CD14-positive monocyte (primary cell): Measurements from ENCODE around the gene TNFRSF18. TPM values are rescaled to one million over a fixed set of nuclear protein-coding genes. Genes with fewer than 3 reads are reported as not detected.

Experiments
- DNase-seq, 3 donors: peaks; one replicate each; pipeline ENCODE4 v3.0.0-alpha.2; 2011 to 2022
- H2AFZ ChIP-seq: 2 replicates; pipeline ENCODE4 v1.6.0; 2012; ENCODE audit warnings: mild to moderate bottlenecking, low read depth, low read length, inconsistent platforms; ENCODE audit not compliant: insufficient read depth, poor library complexity, severe bottlenecking
- H3K27ac ChIP-seq, 2 donors: 1 replicate in 1 of 2; 2 replicates in 1 of 2; pipeline ENCODE4 v1.5.1; 2012 to 2013; ENCODE audit warnings: low read length in 2 of 2, control low read depth in 1 of 2, inconsistent platforms in 1 of 2, low read depth in 1 of 2, mild to moderate bottlenecking in 1 of 2
- H3K27me3 ChIP-seq, 2 donors: one replicate each; pipeline versions ENCODE4 v1.6.0 to v1.6.1; 2011 to 2013; ENCODE audit warnings: low read length in 2 of 2; ENCODE audit not compliant: control insufficient read depth in 2 of 2, insufficient read depth in 2 of 2
- H3K36me3 ChIP-seq, 2 donors: replicated peaks in 1 of 2; 1 replicate in 1 of 2; 2 replicates in 1 of 2; pipeline versions ENCODE4 v1.5.1 to v1.6.1; 2012 to 2013; ENCODE audit warnings: low read length in 2 of 2, control low read depth in 1 of 2, inconsistent platforms in 1 of 2, mild to moderate bottlenecking in 1 of 2; ENCODE audit not compliant: insufficient read depth in 2 of 2, control insufficient read depth in 1 of 2
- H3K4me1 ChIP-seq, 2 donors: 1 replicate in 1 of 2; 2 replicates in 1 of 2; pipeline versions ENCODE4 v1.5.1 to v1.6.1; 2012 to 2013; ENCODE audit warnings: low read length in 2 of 2, control low read depth in 1 of 2, inconsistent platforms in 1 of 2, mild to moderate bottlenecking in 1 of 2, moderate library complexity in 1 of 2; ENCODE audit not compliant: insufficient read depth in 2 of 2, control insufficient read depth in 1 of 2
- H3K4me2 ChIP-seq: replicated peaks from 2 replicates; pipeline ENCODE3; 2012; ENCODE audit warnings: low read length, moderate library complexity, mild to moderate bottlenecking; ENCODE audit not compliant: poor library complexity, severe bottlenecking; ENCODE audit errors: extremely low read depth
- H3K4me3 ChIP-seq, 3 experiments: fragments of 200-600 bp in 1 of 3; sonication (generic) in 1 of 3; replicated peaks in 1 of 3; 1 replicate in 2 of 3; 2 replicates in 1 of 3; pipeline ENCODE4 v1.5.1; 2011 to 2013; ENCODE audit warnings: low read length in 3 of 3, mild to moderate bottlenecking in 3 of 3, control low read depth in 2 of 3, low read depth in 2 of 3, inconsistent platforms in 1 of 3, moderate library complexity in 1 of 3
- H3K79me2 ChIP-seq: 2 replicates; pipeline ENCODE4 v1.6.0; 2012; ENCODE audit warnings: mild to moderate bottlenecking, control low read depth, inconsistent platforms, low read length, moderate library complexity; ENCODE audit not compliant: insufficient read depth
- H3K9ac ChIP-seq: 2 replicates; pipeline ENCODE4 v1.6.0; 2017; ENCODE audit warnings: low read length, mild to moderate bottlenecking; ENCODE audit not compliant: insufficient read depth, poor library complexity, severe bottlenecking
- H3K9me3 ChIP-seq, 2 donors: replicated peaks in 1 of 2; 1 replicate in 1 of 2; 2 replicates in 1 of 2; pipeline versions ENCODE4 v1.5.1 to v1.6.1; 2012 to 2013; ENCODE audit warnings: low read length in 2 of 2, control low read depth in 1 of 2; ENCODE audit not compliant: control insufficient read depth in 1 of 2, insufficient read depth in 1 of 2
- H4K20me1 ChIP-seq: 2 replicates; pipeline ENCODE4 v1.6.0; 2012; ENCODE audit warnings: mild to moderate bottlenecking, low read length, control low read depth, moderate library complexity; ENCODE audit not compliant: insufficient read depth
- H3K27ac Mint-ChIP-seq, 7 donors: one replicate each; pipeline ENCODE4 v1.8.0; 2020; ENCODE audit warnings: mild to moderate bottlenecking in 7 of 7, mixed read lengths in 7 of 7, moderate library complexity in 6 of 7, inconsistent platforms in 2 of 7
- H3K27me3 Mint-ChIP-seq, 3 donors: one replicate each; pipeline ENCODE4 v1.8.0; 2021 to 2022; ENCODE audit warnings: low read depth in 3 of 3, mild to moderate bottlenecking in 3 of 3, mixed read lengths in 3 of 3, moderate library complexity in 3 of 3, inconsistent platforms in 1 of 3
- H3K36me3 Mint-ChIP-seq, 2 donors: one replicate each; pipeline ENCODE4 v1.8.0; 2020; ENCODE audit warnings: mixed read lengths in 2 of 2, inconsistent platforms in 1 of 2, mild to moderate bottlenecking in 1 of 2
- H3K4me1 Mint-ChIP-seq: one replicate; pipeline ENCODE4 v1.8.0; 2020; ENCODE audit warnings: mild to moderate bottlenecking, mixed read lengths
- H3K4me3 Mint-ChIP-seq, 2 donors: one replicate each; pipeline ENCODE4 v1.8.0; 2020; ENCODE audit warnings: mild to moderate bottlenecking in 2 of 2, mixed read lengths in 2 of 2, moderate library complexity in 1 of 2
- H3K9me3 Mint-ChIP-seq, 7 donors: one replicate each; pipeline ENCODE4 v1.8.0; 2020 to 2022; ENCODE audit warnings: mixed read lengths in 7 of 7, mild to moderate bottlenecking in 6 of 7, moderate library complexity in 6 of 7, inconsistent platforms in 2 of 7
- CTCF ChIP-seq: fragments of 200-600 bp; IDR thresholded peaks from one replicate; pipeline ENCODE4 v1.8.0; 2022; ENCODE audit warnings: antibody characterized with exemption, mild to moderate bottlenecking
- whole genome bisulfite sequencing: methylation state at CpG from one replicate; pipeline ENCODE4 v1.1.5; 2013; ENCODE audit warnings: missing lambda C conversion rate; ENCODE audit not compliant: insufficient coverage; 5-methylcytosine and 5-hydroxymethylcytosine counted together
- intact Hi-C, 2 donors: fragments of 100-400 bp; cut with micrococcal nuclease; formaldehyde crosslinking; loops; one replicate each; pipeline versions ENCODE4 v1.15.0 to v1.15.1; 2023
- polyA plus RNA-seq, 3 donors: library from polyadenylated mRNA; depleted of rRNA in 1 of 3; unstranded in 2 of 3; stranded (reverse) in 1 of 3; fragments of 300-500 nt in 2 of 3; fragments of >200 nt in 1 of 3; fragmentation: Illumina TruSeq in 2 of 3; gene quantifications; 1 replicate in 2 of 3; 2 replicates in 1 of 3; pipeline ENCODE4 v1.2.3, GENCODE V29; 2012 to 2021

Gene TNFRSF18
- polyA plus RNA-seq, 3 donors: not detected

GRCh38 chr1:1225913-1226312 is 19.5 kb upstream of the TNFRSF18 start:
- no peaks in the 10 kb centered on the region for H3K27me3 Mint-ChIP-seq
- peaks cover 15% of the 10 kb centered on the region for H3K4me1 Mint-ChIP-seq
- H3K4me1 ChIP-seq: peaks cover 12 to 14% of the 10 kb centered on the region in 2 donors
- no peak for DNase-seq
- no peak overlapping the region for H2AFZ ChIP-seq
- H3K9me3 ChIP-seq: no peaks in the 10 kb centered on the region
- peaks cover 93% of the 10 kb centered on the region for H4K20me1 ChIP-seq
- intact Hi-C loops: no loop called here
- H3K4me2 ChIP-seq: no peak overlapping the region
- H3K36me3 ChIP-seq: peaks cover 73 to 87% of the 10 kb centered on the region in 2 donors
- no peak overlapping the region for H3K9ac ChIP-seq
- H3K9me3 Mint-ChIP-seq: peaks cover 0 to 2% (median 0%) of the 10 kb centered on the region in 7 donors
- peak overlapping the region in 2 of 7 donors; percentile 10 to 71 for H3K27ac Mint-ChIP-seq
- TF ChIP-seq CTCF: no peak
- no peaks in the 10 kb centered on the region for H3K27me3 ChIP-seq
- no peak overlapping the region for H3K27ac ChIP-seq
- 90% methylated on average over 18 of the region's 18 CpGs for WGBS
- no peak overlapping the region for H3K4me3 ChIP-seq
- peaks cover 65% of the 10 kb centered on the region for H3K79me2 ChIP-seq
- peaks cover 50 to 78% of the 10 kb centered on the region in 2 donors for H3K36me3 Mint-ChIP-seq
- H3K4me3 Mint-ChIP-seq: no peak overlapping the region

GRCh38 chr1:1225238-1225845 is 18.9 kb upstream of the TNFRSF18 start:
- TF ChIP-seq CTCF: no peak
- Mint-ChIP-seq H3K27ac (no peak overlapping the region), H3K9me3 (peaks cover 0 to 2% (median 0%) of the 10 kb centered on the region in 7 donors), H3K36me3 (peaks cover 55 to 84% of the 10 kb centered on the region in 2 donors), H3K4me3 (no peak overlapping the region), H3K27me3 (no peaks in the 10 kb centered on the region), H3K4me1 (peaks cover 9% of the 10 kb centered on the region)
- H3K4me3 ChIP-seq: no peak overlapping the region
- no peak overlapping the region for H2AFZ ChIP-seq
- WGBS: 96% methylated on average over 30 of the region's 34 CpGs
- no peak overlapping the region for H3K27ac ChIP-seq
- no peak for DNase-seq
- peaks cover 61% of the 10 kb centered on the region for H3K79me2 ChIP-seq
- H3K36me3 ChIP-seq: peaks cover 79 to 92% of the 10 kb centered on the region in 2 donors
- H3K27me3 ChIP-seq: no peaks in the 10 kb centered on the region
- peaks cover 7 to 8% of the 10 kb centered on the region in 2 donors for H3K4me1 ChIP-seq
- no peaks in the 10 kb centered on the region for H3K9me3 ChIP-seq
- peaks cover 93% of the 10 kb centered on the region for H4K20me1 ChIP-seq
- intact Hi-C loops: no loop called here
- H3K9ac ChIP-seq: no peak overlapping the region
- no peak overlapping the region for H3K4me2 ChIP-seq
